Thoracic aorta (tissue), 2 donors: Measurements from ENCODE around the gene RAB25. TPM values are rescaled to one million over a fixed set of nuclear protein-coding genes. Genes with fewer than 3 reads are reported as not detected.

ENCODE experiments used
- ATAC-seq: fragments of 150-250 bp; one replicate; pipeline ENCODE4 v1.8.0; 2017; ENCODE audit warnings: low read depth; ENCODE audit not compliant: insufficient number of reproducible peaks, low FRiP score
- DNase-seq: peaks from one replicate; pipeline ENCODE4 v3.0.0-alpha.2; 2020; ENCODE audit warnings: low spot score
- H3K27ac ChIP-seq, 2 donors: fragments of 200-600 bp; sonication (generic); 1 replicate in 1 of 2; 2 replicates in 1 of 2; pipeline ENCODE4 v1.5.1; 2016; ENCODE audit warnings: mild to moderate bottlenecking in 2 of 2, moderate library complexity in 2 of 2
- H3K27me3 ChIP-seq: fragments of 200-600 bp; sonication (generic); replicated peaks from 2 replicates; pipeline ENCODE4 v1.6.0; 2016; ENCODE audit warnings: mild to moderate bottlenecking; ENCODE audit not compliant: insufficient read depth
- H3K36me3 ChIP-seq: fragments of 200-600 bp; sonication (generic); one replicate; pipeline ENCODE4 v1.5.1; 2016
- H3K4me1 ChIP-seq, 2 donors: fragments of 200-600 bp; sonication (generic); 1 replicate in 1 of 2; 2 replicates in 1 of 2; pipeline versions ENCODE4 v1.5.1 to v1.6.0; 2016; ENCODE audit warnings: low read depth in 2 of 2, mild to moderate bottlenecking in 1 of 2; ENCODE audit not compliant: control insufficient read depth in 1 of 2
- H3K4me3 ChIP-seq: fragments of 200-600 bp; sonication (generic); 2 replicates; pipeline ENCODE4 v1.5.1; 2016; ENCODE audit warnings: mild to moderate bottlenecking
- H3K9me3 ChIP-seq: fragments of 200-600 bp; sonication (generic); 2 replicates; pipeline ENCODE4 v1.5.1; 2016
- CTCF ChIP-seq: fragments of 200-600 bp; sonication (generic); IDR thresholded peaks from one replicate; pipeline ENCODE4 v1.5.1; 2019; ENCODE audit warnings: antibody characterized with exemption
- total RNA-seq, 2 donors: library from RNA; depleted of rRNA; stranded (reverse); fragments of >200 nt; gene quantifications; one replicate each; pipeline versions ENCODE4 v1.1.0 to v1.2.3, GENCODE V29; 2016

Gene RAB25
- total RNA-seq, 2 donors from 2014 or later, result not detected

GRCh38 chr1:156051011-156051725 lies 9.8 kb upstream of the RAB25 start:
- H3K4me3 ChIP-seq, result no peak overlapping the region
- DNase-seq, result no peak
- H3K27ac ChIP-seq, result no peak overlapping the region
- no peaks in the 10 kb centered on the region for H3K27me3 ChIP-seq
- peaks cover 11% of the 10 kb centered on the region for H3K36me3 ChIP-seq
- TF ChIP-seq CTCF, result no peak
- H3K9me3 ChIP-seq, result no peaks in the 10 kb centered on the region
- peaks cover 6 to 16% of the 10 kb centered on the region in 2 donors for H3K4me1 ChIP-seq
- no peak for ATAC-seq

- H3K4me3 ChIP-seq, result peak overlapping the region; percentile 88
- H3K4me1 ChIP-seq, result peaks cover 8 to 16% of the 10 kb centered on the region in 2 donors
- H3K36me3 ChIP-seq, result peaks cover 13% of the 10 kb centered on the region
- H3K27ac ChIP-seq, result peak overlapping the region; percentile 58 to 59
- ATAC-seq, result no peak
- no peaks in the 10 kb centered on the region for H3K9me3 ChIP-seq
- TF ChIP-seq CTCF, result no peak
- H3K27me3 ChIP-seq, result no peaks in the 10 kb centered on the region
- DNase-seq, result peak; percentile 9
These were observed 7.8 kb upstream of the RAB25 start for GRCh38 chr1:156052862-156053767.

GRCh38 chr1:156053768-156054499 lies 7.0 kb upstream of the RAB25 start, which contains the start of gene UBQLN4:
TSS of gene UBQLN4 (minus strand) at chr1:156053798. CDS start at chr1:156053701, 97 bp downstream.
- peak; percentile 75 for TF ChIP-seq CTCF
- ATAC-seq, result peak; percentile 49
- peak within 1 kb of the TSS; percentile 88 for H3K4me3 ChIP-seq
- peak; percentile 59 for DNase-seq
- H3K27ac ChIP-seq, result peak within 1 kb of the TSS; percentile 84 to 85
- H3K36me3 ChIP-seq, result peaks cover 17% of the 10 kb centered on the region
- peaks cover 8 to 16% of the 10 kb centered on the region in 2 donors for H3K4me1 ChIP-seq
- H3K9me3 ChIP-seq, result no peaks in the 10 kb centered on the region
- no peaks in the 10 kb centered on the region for H3K27me3 ChIP-seq

- peaks cover 12% of the 10 kb centered on the region for H3K36me3 ChIP-seq
- H3K4me3 ChIP-seq, result peak within 1 kb of the TSS; percentile 88
- H3K27me3 ChIP-seq, result no peaks in the 10 kb centered on the region
- ATAC-seq (peak; percentile 93), DNase-seq (peak; percentile 98)
- H3K4me1 ChIP-seq, result peaks cover 8 to 16% of the 10 kb centered on the region in 2 donors
- TF ChIP-seq CTCF, result peak; percentile 6
- peak within 1 kb of the TSS; percentile 84 to 85 for H3K27ac ChIP-seq
- no peaks in the 10 kb centered on the region for H3K9me3 ChIP-seq
These were observed 6.3 kb upstream of the RAB25 start, which contains the start of gene LAMTOR2 for GRCh38 chr1:156054500-156055280. TSS of gene LAMTOR2 (plus strand) at chr1:156054782. CDS start at chr1:156054890, 108 bp downstream.
